Subcutaneous adipose tissue (tissue), 4 donors: ENCODE data around the gene SDC1. TPM values are rescaled to one million over a fixed set of nuclear protein-coding genes. Genes with fewer than 3 reads are reported as not detected.

Experiments
- total RNA-seq, 4 donors: library from RNA; depleted of rRNA; stranded (reverse); fragments of >200 nt; gene quantifications; one replicate each; pipeline ENCODE4 v1.1.0, GENCODE V29; 2016
- TF ChIP-seq, protein P1 (sequence below): fragments of 450-650 bp; IDR thresholded peaks from one replicate; pipeline ENCODE4 v1.5.1; 2016; ENCODE audit warnings: low read depth, mild to moderate bottlenecking, control low read depth, antibody characterized with exemption, moderate library complexity

Gene SDC1
- total RNA-seq, 4 donors from 2014 or later, result 2.4 to 27.5 (median 3.8) TPM

DNA sequence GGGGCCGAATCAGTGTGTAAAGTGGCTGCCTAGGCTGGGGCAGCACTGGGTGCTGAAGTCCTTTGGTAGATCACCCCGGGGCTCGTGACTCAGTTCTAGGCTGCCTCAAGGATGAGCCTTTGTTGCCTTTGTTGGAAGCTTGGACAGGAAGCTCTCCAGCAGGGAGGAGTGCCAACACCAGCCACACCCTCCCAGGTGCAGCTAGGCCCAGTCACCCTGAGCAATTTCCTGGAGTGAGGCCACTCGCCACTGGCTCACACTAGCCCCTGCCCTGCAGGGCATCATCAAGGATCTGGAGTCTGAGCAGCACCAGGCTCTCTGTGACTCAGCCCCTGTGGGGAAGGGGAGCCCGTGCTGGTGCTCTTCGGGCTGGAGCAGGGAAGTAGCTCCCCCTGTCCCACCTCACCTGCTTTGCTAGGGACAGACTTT is 6.7 kb upstream of the SDC1 start:
- TF ChIP-seq, protein P1, sequence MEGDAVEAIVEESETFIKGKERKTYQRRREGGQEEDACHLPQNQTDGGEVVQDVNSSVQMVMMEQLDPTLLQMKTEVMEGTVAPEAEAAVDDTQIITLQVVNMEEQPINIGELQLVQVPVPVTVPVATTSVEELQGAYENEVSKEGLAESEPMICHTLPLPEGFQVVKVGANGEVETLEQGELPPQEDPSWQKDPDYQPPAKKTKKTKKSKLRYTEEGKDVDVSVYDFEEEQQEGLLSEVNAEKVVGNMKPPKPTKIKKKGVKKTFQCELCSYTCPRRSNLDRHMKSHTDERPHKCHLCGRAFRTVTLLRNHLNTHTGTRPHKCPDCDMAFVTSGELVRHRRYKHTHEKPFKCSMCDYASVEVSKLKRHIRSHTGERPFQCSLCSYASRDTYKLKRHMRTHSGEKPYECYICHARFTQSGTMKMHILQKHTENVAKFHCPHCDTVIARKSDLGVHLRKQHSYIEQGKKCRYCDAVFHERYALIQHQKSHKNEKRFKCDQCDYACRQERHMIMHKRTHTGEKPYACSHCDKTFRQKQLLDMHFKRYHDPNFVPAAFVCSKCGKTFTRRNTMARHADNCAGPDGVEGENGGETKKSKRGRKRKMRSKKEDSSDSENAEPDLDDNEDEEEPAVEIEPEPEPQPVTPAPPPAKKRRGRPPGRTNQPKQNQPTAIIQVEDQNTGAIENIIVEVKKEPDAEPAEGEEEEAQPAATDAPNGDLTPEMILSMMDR, result no peak

DNA sequence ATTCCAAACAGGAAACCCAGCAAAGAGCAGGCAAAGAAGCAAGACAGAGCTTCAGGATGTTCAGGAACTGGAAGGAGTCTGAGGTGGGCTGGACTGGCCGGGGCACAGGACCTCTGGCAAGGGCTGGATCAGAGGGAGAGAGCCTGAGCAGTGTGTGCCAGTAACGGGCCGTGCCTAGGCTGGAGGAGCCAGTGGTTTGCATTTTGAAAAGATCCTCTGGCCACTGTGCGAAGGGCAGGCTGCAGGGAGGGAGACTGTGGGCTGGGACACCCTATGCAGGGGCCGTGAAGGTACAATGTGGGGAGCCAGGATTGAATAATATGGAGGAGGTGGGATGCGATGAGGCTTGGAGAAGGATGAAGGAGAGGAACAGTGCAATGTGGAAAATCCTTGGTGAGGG is 6.2 kb upstream of the SDC1 start:
- TF ChIP-seq, protein P1, result no peak

DNA sequence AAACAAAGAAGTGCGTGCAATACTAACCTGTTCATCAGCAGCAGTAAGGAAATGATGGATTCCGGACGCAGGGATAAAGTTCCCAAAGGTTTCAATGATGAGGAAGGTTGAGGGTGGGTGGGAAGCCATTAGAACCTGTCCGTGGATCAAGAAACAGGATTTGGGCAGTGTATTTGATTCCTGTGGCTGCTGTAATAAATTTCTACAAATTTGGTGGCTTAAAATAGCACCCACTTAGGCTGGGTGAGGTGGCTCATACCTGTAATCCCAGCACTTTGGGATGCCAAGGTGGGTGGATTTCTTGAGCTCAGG is 5.1 kb upstream of the SDC1 start:
- TF ChIP-seq, protein P1, result no peak

DNA sequence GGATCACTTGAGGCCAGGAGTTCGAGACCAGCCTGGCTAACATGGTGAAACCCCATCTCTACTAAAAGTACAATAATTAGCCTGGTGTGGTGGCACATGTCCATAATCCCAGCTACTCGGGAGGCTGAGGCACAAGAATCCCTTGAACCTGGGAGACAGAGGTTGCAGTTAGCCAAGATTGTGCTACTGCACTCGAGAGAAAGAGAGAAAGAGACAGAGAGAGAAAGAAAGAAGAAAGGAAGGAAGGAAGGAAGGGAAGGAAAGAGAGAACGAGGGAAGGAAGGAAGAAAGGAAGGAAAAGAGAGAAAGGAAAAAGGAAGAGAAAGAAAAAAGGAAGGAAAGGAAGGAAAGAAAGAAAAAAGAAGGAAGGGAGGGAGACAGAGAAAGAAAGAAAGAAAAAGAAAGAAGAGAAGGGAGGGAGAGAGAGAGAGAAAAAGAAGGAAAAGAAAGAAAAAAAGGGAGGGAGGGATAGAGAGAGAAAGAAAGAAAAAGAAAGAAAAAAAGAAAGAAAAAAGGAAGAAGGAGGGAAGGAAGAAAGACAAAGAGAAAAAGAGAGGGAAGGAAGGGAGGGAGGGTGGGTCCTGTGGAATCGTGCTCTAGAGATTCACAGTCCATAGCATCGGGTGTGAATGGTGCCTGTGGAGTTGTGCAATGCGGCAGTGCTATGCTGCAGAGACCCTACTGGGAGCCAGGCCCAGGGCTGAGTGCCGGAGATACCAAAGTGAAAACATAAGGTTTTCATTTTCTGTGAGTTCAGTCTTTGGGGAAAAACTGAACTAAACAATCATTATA is 4.6 kb upstream of the SDC1 start:
- TF ChIP-seq, protein P1, result no peak

DNA sequence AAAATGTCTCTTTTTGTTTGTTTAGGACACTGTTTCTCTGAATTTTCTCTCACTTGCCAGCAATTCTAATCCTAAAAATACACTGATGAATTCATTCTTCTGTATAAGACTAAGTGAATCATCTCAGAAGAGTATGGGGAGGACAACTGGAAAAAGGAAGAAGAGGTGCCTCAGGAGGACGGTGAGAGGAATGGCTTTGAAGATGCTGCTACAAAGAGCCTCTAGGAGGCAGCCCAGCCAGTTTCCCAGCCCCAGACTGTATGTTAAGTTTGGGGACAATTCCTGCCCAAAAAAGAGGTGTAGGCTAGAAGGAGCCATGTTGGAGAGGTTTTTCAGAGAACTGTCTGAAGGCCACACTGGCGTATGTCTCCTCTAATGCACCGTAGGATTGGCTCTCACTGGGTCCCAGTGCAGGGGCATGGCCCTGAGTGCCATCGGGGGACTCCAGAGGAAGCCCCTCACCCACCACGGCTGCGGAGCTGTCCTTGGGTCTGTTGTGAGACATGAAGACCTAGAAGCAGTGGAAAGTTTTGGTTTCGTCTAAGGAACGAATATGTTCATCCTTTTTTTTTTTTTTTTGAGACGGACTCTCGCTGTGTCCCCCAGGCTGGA is 3.1 kb upstream of the SDC1 start:
- TF ChIP-seq, protein P1, result no peak

DNA sequence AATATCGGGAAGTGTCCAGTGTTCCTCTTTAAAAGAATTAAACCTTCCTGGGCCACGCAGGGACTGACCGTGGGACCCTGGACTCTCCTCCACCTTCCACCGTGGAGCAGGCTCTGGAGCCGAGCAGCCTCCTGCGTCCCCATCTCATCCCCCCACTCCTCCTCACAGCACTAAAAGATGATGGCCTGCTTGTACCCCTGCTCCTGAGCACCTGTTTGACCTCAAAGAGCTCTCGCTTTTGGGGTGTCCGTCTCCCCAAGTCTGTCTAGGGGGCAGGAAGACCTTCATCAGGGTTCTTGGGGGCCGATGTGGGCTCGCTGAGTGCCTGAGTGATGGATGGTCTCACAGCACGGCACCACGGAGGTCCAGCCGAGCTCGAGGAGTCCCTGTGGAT is 1.2 kb upstream of the SDC1 start:
- TF ChIP-seq, protein P1, result no peak

DNA sequence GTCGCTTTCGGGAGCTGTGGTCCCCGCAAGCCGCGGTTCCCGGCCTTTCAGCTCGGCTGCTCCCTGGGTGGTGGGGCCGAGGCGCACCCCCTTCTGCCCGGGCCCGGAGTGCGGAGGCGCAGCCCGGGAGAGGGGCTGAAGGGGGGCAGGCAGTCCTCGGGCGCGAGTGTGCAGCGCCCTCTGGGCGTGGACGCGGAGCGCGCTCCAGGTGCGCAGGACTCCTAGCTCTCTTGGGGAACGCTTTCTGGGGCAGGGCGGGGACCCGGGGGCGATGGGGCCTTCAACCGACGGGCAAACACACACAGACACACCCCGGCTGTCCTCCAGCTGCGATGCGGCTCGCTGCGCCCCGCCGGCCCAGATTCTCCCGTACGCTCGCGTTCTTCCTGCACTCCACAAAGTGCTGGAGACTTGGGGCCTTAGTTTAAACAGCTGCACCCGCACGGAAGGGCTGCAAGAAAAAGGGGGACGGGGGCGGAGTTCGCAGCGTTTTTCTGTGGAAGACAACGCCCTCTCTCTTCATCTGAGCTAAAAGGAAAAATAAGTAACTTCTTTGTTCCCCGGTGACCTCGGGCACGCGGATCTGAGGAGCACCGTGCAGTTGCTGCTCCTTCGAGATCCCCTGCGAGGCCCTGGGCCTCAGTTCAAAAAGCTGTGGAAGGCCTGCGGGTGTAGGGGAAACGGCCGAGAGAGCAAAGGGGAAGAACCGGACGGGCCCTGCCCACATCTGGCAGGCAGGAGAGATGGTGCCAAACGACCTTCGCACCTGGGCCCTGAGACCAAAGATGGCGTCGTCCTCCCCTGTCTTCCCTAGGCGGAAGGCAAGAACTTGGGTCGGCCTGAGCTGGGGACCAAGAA is 593 bp upstream of the SDC1 start:
- TF ChIP-seq, protein P1, result no peak
